Measurements from ENCODE around the gene ARMC5. TPM values are rescaled to one million over a fixed set of nuclear protein-coding genes. Genes with fewer than 3 reads are reported as not detected.
"Not testable (repeated sequence)": the region's sequence is repeated elsewhere in the genome, so short reads cannot be mapped to it uniquely, and the experiment has no call there.

ARMC5 gene
- total and polyA plus RNA-seq, 9 donors = 2.2 to 16.1 (median 11.0) TPM

GRCh38 chr16:31412750-31413149, 46.6 kb upstream of the ARMC5 start:
- H3K27me3 ChIP-seq = no peaks in the 10 kb centered on the region
- DNase-seq = no peak
- no peaks in the 10 kb centered on the region for H3K4me1 ChIP-seq (ENCODE audit: insufficient read depth)
- intact Hi-C loops (cut with DNase I) = no loop called here
- H3K4me3 ChIP-seq = no peak overlapping the region
- H3K9me3 ChIP-seq = no peaks in the 10 kb centered on the region
- 59 to 78% (median 74%) methylated on average over 10 of the region's 10 CpGs for WGBS, 3 donors
- H3K36me3 ChIP-seq = no peaks in the 10 kb centered on the region
- no peak overlapping the region for H3K27ac ChIP-seq
- TF ChIP-seq CTCF (IDR thresholded peaks at IDR 0.05) (no peak), POLR2A (IDR thresholded peaks at IDR 0.05) (no peak), EP300 (IDR thresholded peaks at IDR 0.05) (no peak)

GRCh38 chr16:31413381-31413780, 45.9 kb upstream of the ARMC5 start:
- no peak for TF ChIP-seq POLR2A (IDR thresholded peaks at IDR 0.05)
- no peak for TF ChIP-seq CTCF (IDR thresholded peaks at IDR 0.05)
- no peak for TF ChIP-seq EP300 (IDR thresholded peaks at IDR 0.05)
- no peaks in the 10 kb centered on the region for H3K36me3 ChIP-seq
- DNase-seq = no peak

GRCh38 chr16:31413943-31414342, 45.4 kb upstream of the ARMC5 start:
- intact Hi-C loops (cut with DNase I) = no loop called here
- no peak for DNase-seq
- WGBS, 3 donors = 71 to 84% (median 73%) methylated on average over 4 of the region's 4 CpGs
- Histone ChIP-seq H3K9me3 (no peaks in the 10 kb centered on the region), H3K27me3 (no peaks in the 10 kb centered on the region), H3K4me3 (no peak overlapping the region), H3K27ac (no peak overlapping the region), H3K4me1 (ENCODE audit: insufficient read depth) (no peaks in the 10 kb centered on the region), H3K36me3 (no peaks in the 10 kb centered on the region)
- TF ChIP-seq POLR2A (IDR thresholded peaks at IDR 0.05) (no peak), CTCF (IDR thresholded peaks at IDR 0.05) (no peak)

More at GRCh38 chr16:31413381-31413780, 45.9 kb upstream of the ARMC5 start:
- whole genome bisulfite sequencing, 3 donors = 78 to 84% (median 82%) methylated on average over 5 of the region's 5 CpGs
- H3K4me1 ChIP-seq (ENCODE audit: insufficient read depth) = no peaks in the 10 kb centered on the region
- no peaks in the 10 kb centered on the region for H3K9me3 ChIP-seq
- H3K4me3 ChIP-seq = no peak overlapping the region
- intact Hi-C loops (cut with DNase I) = no loop called here
- no peak overlapping the region for H3K27ac ChIP-seq
- H3K27me3 ChIP-seq = no peaks in the 10 kb centered on the region

GRCh38 chr16:31414706-31415105, 44.6 kb upstream of the ARMC5 start:
- intact Hi-C loops (cut with DNase I) = no loop called here
- no peak for DNase-seq
- H3K9me3 ChIP-seq = no peaks in the 10 kb centered on the region
- 63 to 76% (median 76%) methylated on average over 4 of the region's 4 CpGs for WGBS, 3 donors
- no peaks in the 10 kb centered on the region for H3K36me3 ChIP-seq
- no peaks in the 10 kb centered on the region for H3K4me1 ChIP-seq (ENCODE audit: insufficient read depth)
- TF ChIP-seq POLR2A (IDR thresholded peaks at IDR 0.05) (no peak), EP300 (IDR thresholded peaks at IDR 0.05) (no peak), CTCF (IDR thresholded peaks at IDR 0.05) (no peak)
- H3K27me3 ChIP-seq = no peaks in the 10 kb centered on the region
- no peak overlapping the region for H3K4me3 ChIP-seq
- H3K27ac ChIP-seq = no peak overlapping the region

GRCh38 chr16:31416371-31416770, 42.9 kb upstream of the ARMC5 start:
- Histone ChIP-seq H3K4me3 (no peak overlapping the region), H3K36me3 (no peaks in the 10 kb centered on the region), H3K9me3 (no peaks in the 10 kb centered on the region), H3K27me3 (no peaks in the 10 kb centered on the region), H3K27ac (no peak overlapping the region), H3K4me1 (ENCODE audit: insufficient read depth) (no peaks in the 10 kb centered on the region)
- TF ChIP-seq POLR2A (IDR thresholded peaks at IDR 0.05) (no peak), CTCF (IDR thresholded peaks at IDR 0.05) (no peak), EP300 (IDR thresholded peaks at IDR 0.05) (no peak)
- no peak for DNase-seq
- intact Hi-C loops (cut with DNase I) = no loop called here
- 75 to 86% (median 80%) methylated on average over 11 of the region's 11 CpGs for WGBS, 3 donors

- DNase-seq; H3K4me3 ChIP-seq; H3K4me1 ChIP-seq (ENCODE audit: insufficient read depth); H3K27ac ChIP-seq; intact Hi-C loops (cut with DNase I); H3K9me3 ChIP-seq; H3K36me3 ChIP-seq; H3K27me3 ChIP-seq: not testable (repeated sequence)
- WGBS, 3 donors = 75 to 89% (median 84%) methylated on average over 2 of the region's 2 CpGs
Observed at GRCh38 chr16:31417036-31417435, 42.3 kb upstream of the ARMC5 start.
